Coronary artery (tissue), 2 donors: ENCODE results near the gene MT1M.

ENCODE experiments used
- DNase-seq: peaks from one replicate; pipeline ENCODE4 v3.0.0-alpha.2; 2017; ENCODE audit warnings: low spot score
- H3K27ac ChIP-seq, 2 donors: fragments of 200-600 bp; sonication (generic); one replicate each; pipeline ENCODE4 v1.5.1; 2016 to 2019
- H3K4me3 ChIP-seq: fragments of 200-600 bp; sonication (generic); 2 replicates; pipeline ENCODE4 v1.5.1; 2016; ENCODE audit warnings: mild to moderate bottlenecking, moderate library complexity
- TF ChIP-seq, protein P1 (sequence below): fragments of 200-600 bp; sonication (generic); IDR thresholded peaks from one replicate; pipeline ENCODE4 v1.5.1; 2019; ENCODE audit warnings: antibody characterized with exemption

The MT1M gene

DNA sequence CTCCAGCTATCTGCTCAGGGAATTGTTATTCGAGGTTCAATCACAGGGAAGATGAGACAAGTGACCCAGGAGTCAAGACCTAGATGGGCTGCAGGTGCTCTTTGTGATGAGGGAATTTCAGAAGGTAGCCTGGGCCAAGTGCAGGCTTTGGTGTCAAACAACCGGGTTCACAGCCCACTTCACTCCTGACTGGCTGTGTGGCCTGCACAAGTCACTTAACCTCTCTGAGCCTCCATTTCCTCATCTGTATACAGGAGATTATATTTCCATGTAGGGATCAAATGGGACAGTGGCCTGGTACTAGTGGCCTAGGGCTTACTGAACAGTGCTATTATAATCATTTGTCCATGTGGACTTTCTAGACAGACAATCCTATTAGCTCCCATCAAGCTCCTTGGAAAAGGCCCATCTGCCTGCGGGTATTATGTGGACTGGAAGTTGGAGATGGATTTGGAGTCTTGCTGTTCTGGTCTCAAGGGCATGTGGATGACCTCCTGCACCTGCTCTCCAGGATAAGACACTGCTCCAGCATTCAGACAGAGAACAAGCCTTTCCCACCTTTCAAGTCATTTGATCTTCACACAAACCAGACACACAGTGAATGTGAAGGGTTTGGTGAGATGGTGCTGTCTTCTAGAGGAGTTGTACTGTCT lies 46.7 kb downstream of the MT1M start:
- TF ChIP-seq, protein P1, sequence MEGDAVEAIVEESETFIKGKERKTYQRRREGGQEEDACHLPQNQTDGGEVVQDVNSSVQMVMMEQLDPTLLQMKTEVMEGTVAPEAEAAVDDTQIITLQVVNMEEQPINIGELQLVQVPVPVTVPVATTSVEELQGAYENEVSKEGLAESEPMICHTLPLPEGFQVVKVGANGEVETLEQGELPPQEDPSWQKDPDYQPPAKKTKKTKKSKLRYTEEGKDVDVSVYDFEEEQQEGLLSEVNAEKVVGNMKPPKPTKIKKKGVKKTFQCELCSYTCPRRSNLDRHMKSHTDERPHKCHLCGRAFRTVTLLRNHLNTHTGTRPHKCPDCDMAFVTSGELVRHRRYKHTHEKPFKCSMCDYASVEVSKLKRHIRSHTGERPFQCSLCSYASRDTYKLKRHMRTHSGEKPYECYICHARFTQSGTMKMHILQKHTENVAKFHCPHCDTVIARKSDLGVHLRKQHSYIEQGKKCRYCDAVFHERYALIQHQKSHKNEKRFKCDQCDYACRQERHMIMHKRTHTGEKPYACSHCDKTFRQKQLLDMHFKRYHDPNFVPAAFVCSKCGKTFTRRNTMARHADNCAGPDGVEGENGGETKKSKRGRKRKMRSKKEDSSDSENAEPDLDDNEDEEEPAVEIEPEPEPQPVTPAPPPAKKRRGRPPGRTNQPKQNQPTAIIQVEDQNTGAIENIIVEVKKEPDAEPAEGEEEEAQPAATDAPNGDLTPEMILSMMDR, result no peak
- no peak for DNase-seq
- Histone ChIP-seq H3K4me3 (no peak overlapping the region), H3K27ac (no peak overlapping the region)

DNA sequence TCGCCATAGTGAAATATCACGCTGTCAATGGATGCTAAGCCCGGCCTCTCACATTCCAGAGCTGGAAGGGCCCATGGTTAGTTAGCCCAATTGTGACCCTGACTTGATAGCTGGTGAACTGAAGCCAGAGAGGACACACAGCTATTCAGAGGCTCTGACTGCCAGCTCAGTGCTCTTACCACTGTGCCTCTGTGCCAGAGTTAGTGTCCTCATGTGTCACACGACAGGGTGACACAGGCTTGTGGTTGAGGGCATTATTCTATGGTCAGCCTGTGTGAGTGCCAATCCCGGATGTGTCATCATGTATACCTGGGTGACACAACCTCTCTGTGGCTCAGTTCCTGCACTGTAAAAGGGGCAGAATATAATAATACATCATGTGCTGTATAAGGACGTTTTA lies 47.4 kb downstream of the MT1M start:
- Histone ChIP-seq H3K4me3 (no peak overlapping the region), H3K27ac (no peak overlapping the region)
- TF ChIP-seq, protein P1, result no peak
- no peak for DNase-seq

DNA sequence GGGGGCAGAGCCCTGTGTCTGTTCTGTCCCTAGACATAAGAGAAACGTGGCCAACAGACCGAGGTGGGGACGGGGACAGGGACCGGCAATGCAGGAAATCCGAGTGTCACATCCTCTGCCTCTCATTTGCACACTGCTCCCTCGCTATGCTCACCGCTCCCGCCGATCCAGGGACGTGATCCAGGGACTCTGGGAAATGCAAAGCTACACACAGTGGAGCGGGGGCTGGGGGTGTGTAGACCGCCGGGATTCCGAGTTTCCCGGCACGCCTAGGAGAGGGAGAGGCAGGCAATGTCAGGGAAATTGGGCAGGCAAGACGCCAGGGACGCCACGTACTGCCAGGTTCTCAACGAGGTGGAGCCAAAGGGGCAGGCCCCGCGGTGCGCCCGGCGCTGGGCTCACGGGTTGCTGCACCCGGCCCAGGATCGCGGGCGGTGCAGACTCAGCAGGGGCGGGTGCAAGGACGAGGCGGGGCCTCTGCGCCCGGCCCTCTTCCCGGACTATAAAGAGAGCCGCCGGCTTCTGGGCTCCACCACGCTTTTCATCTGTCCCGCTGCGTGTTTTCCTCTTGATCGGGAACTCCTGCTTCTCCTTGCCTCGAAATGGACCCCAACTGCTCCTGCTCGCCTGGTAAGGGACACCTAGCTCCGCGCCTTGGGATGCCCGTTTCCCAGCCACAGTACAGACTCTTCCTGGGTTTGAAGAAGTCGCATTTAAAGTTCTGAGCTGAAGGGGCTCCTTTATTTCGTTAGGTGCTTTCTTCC lies 49.7 kb downstream of the MT1M start, which contains the start of gene MT1X:
Gene MT1X (plus strand): TSS at position 532 of the 764 bp plus-strand sequence. CDS start 71 bp downstream, at position 603.
- H3K4me3 ChIP-seq, result peak within 1 kb of the TSS; percentile 77
- H3K27ac ChIP-seq, result peak within 1 kb of the TSS; percentile 75 to 83
- DNase-seq, result peak; percentile 99
- TF ChIP-seq, protein P1, result no peak

DNA sequence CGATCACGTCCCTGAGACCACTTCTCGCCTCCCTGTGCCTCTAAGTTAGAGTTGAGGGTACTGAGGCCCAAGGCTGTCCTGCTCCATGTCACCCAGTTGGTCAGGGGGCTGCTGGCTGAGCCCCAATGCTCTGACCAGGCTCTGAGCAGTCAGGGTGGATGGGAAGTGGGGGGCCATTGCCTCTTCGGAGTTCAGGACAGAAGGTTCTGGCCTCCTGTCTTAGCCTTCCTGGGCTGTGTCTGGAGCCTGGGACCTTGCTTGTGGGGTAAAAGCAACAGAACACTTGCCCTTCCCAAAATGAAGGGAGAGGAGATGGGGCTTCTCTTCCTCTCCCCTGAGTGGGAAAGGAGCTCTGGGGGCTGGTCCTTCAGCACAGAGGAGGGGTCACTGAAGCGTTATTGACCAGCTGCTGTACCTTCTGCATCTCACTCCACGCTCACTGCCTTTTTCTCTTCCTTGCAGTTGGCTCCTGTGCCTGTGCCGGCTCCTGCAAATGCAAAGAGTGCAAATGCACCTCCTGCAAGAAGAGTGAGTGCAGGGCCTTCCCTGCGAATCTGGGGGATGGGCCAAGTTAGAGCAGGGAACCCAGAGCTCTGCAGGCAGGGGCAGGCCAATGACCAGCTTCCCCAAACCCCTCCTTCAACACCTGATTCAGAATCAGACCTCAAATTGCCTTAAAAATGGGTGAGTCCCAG lies 50.4 kb downstream of the MT1M start:
- DNase-seq, result no peak
- TF ChIP-seq, protein P1, result no peak
- peak overlapping the region; percentile 71 to 83 for H3K27ac ChIP-seq
- H3K4me3 ChIP-seq, result peak overlapping the region; percentile 77
